Adrenal gland (tissue), 12 donors: ENCODE data around the gene LPIN1. TPM values are rescaled to one million over a fixed set of nuclear protein-coding genes. Genes with fewer than 3 reads are reported as not detected.

Experiments used
- DNase-seq, 7 donors: peaks; one replicate each; pipeline ENCODE4 v3.0.0-alpha.2; 2019 to 2020
- H3K27ac ChIP-seq, 5 donors: fragments of 200-600 bp; sonication (generic) in 4 of 5; 1 replicate in 3 of 5; 2 replicates in 2 of 5; pipeline versions ENCODE4 v1.5.1 to v1.8.0; 2016 to 2020; ENCODE audit warnings: mild to moderate bottlenecking in 1 of 5
- H3K27me3 ChIP-seq: fragments of 200-600 bp; 2 replicates; pipeline ENCODE4 v1.8.0; 2021
- H3K36me3 ChIP-seq, 2 donors: fragments of 200-600 bp; replicated peaks in 1 of 2; 1 replicate in 1 of 2; 2 replicates in 1 of 2; pipeline versions ENCODE4 v1.5.1 to v1.8.0; 2018 to 2022
- H3K4me1 ChIP-seq, 2 donors: fragments of 200-600 bp; replicated peaks in 1 of 2; 1 replicate in 1 of 2; 2 replicates in 1 of 2; pipeline versions ENCODE4 v1.5.1 to v1.8.0; 2018 to 2021
- H3K4me3 ChIP-seq, 4 donors: fragments of 200-600 bp; sonication (generic) in 3 of 4; one replicate each; pipeline ENCODE4 v1.5.1; 2016 to 2018
- H3K9me3 ChIP-seq, 3 donors: fragments of 200-600 bp; sonication (generic) in 1 of 3; replicated peaks in 1 of 3; 1 replicate in 2 of 3; 2 replicates in 1 of 3; pipeline versions ENCODE4 v1.5.1 to v1.8.0; 2016 to 2021
- CTCF ChIP-seq, 6 experiments: fragments of 450-650 bp in 4 of 6; fragments of 200-600 bp in 2 of 6; sonication (generic) in 1 of 6; IDR thresholded peaks; 1 replicate in 5 of 6; 2 replicates in 1 of 6; pipeline versions ENCODE4 v1.5.1 to v1.8.0; 2016 to 2021; ENCODE audit warnings: antibody characterized with exemption in 6 of 6, mild to moderate bottlenecking in 2 of 6, moderate library complexity in 1 of 6
- POLR2A ChIP-seq, 2 donors: fragments of 450-650 bp; IDR thresholded peaks; one replicate each; pipeline ENCODE4 v1.6.1; 2017; ENCODE audit warnings: antibody characterized with exemption in 2 of 2, mild to moderate bottlenecking in 2 of 2, moderate library complexity in 1 of 2
- WGBS, 4 donors: extraction: QIAGEN DNeasy Blood & Tissue Kit in 2 of 4; methylation state at CpG; one replicate each; pipeline versions ENCODE4 v1.1.5 to v1.1.7; 2013 to 2017; 5-methylcytosine and 5-hydroxymethylcytosine counted together
- intact Hi-C, 2 donors: fragments of 100-400 bp; cut with DNase I; formaldehyde crosslinking; loops; one replicate each; pipeline versions ENCODE4 v1.14.1 to v1.15.0; 2022 to 2023
- polyA plus RNA-seq, 3 donors: library from polyadenylated mRNA; stranded (reverse); fragments of 200-250 nt in 2 of 3; fragments of 350-450 nt in 1 of 3; fragmentation: Illumina TruSeq in 1 of 3; extraction: RNeasy Lipid Tissue Mini Kit (QIAGEN cat#74804) in 1 of 3; gene quantifications; one replicate each; pipeline ENCODE4 v1.2.3, GENCODE V29; 2013 to 2014
- total RNA-seq, 9 donors: library from RNA; depleted of rRNA in 4 of 9; stranded (reverse); fragments of >200 nt in 4 of 9; fragments of 120-200 nt in 1 of 9; fragmentation: NEBNext Ultra II Directional in 1 of 9; extraction: Animal tissue kit (Norgen Biotek cat#: 25700) in 1 of 9; gene quantifications; one replicate each; pipeline versions ENCODE4 v1.1.0 to v1.2.4, GENCODE V29; 2013 to 2023
- donor health status: healthy with polysubstance abuse.
- donor health status: Bipolar disorder and iron deficiency.
- donor health status: DM: yes; HTN: yes; CAD: no.
- donor health status: DM: no; HTN: no; CAD: no.
- donor health status: DM: no; HTN: no; CAD: no.
- donor health status: DM: yes; HTN: yes; CAD: no.

The LPIN1 gene
- total and polyA plus RNA-seq, 12 donors = 17.0 to 58.5 (median 36.8) TPM

- WGBS, 4 donors = 67 to 80% (median 76%) methylated on average over 7 of the region's 7 CpGs
- H3K27ac ChIP-seq = peak overlapping the region in 1 of 5 donors; percentile 57
These were observed 116.7 kb downstream of the LPIN1 start for GRCh38 chr2:11863103-11863502.

GRCh38 chr2:11863513-11864328, 117.3 kb downstream of the LPIN1 start:
- Histone ChIP-seq H3K4me1 (peaks cover 11 to 14% of the 10 kb centered on the region in 2 donors), H3K36me3 (no peaks in the 10 kb centered on the region), H3K9me3 (no peaks in the 10 kb centered on the region), H3K27ac (peak overlapping the region in 3 of 5 donors; percentile 30 to 58 (median 34)), H3K27me3 (no peaks in the 10 kb centered on the region), H3K4me3 (peak overlapping the region in 1 of 4 donors; percentile 19)
- 6 to 9% (median 8%) methylated on average over 11 to 12 of the region's 12 CpGs for WGBS, 4 donors
- peak; percentile 85 to 95 (median 94) for DNase-seq
- peak; percentile 95 to 99 (median 96) for TF ChIP-seq CTCF (IDR thresholded peaks at IDR 0.05)
- no peak for TF ChIP-seq POLR2A (IDR thresholded peaks at IDR 0.05)
- intact Hi-C loops = loop anchor here (10.0 kb wide), 2 partner anchors 311 to 851 kb away; partner anchors contain the start of gene TRIB2 (in 2 of the 2)

More at GRCh38 chr2:11863103-11863502, 116.7 kb downstream of the LPIN1 start:
- TF ChIP-seq CTCF (IDR thresholded peaks at IDR 0.05) = no peak
- TF ChIP-seq POLR2A (IDR thresholded peaks at IDR 0.05) = no peak
- H3K27me3 ChIP-seq = no peaks in the 10 kb centered on the region
- intact Hi-C loops = loop anchor here (10.0 kb wide), 2 partner anchors 312 to 852 kb away; partner anchors contain the start of gene TRIB2 (in 2 of the 2)
- H3K36me3 ChIP-seq = no peaks in the 10 kb centered on the region
- peaks cover 11 to 14% of the 10 kb centered on the region in 2 donors for H3K4me1 ChIP-seq
- no peaks in the 10 kb centered on the region for H3K9me3 ChIP-seq
- DNase-seq = no peak
- no peak overlapping the region for H3K4me3 ChIP-seq

GRCh38 chr2:11864724-11865123, 118.3 kb downstream of the LPIN1 start:
- H3K4me1 ChIP-seq = peaks cover 11 to 14% of the 10 kb centered on the region in 2 donors
- H3K9me3 ChIP-seq = no peaks in the 10 kb centered on the region
- H3K4me3 ChIP-seq = no peak overlapping the region
- no peaks in the 10 kb centered on the region for H3K27me3 ChIP-seq
- no peak for DNase-seq
- intact Hi-C loops = loop anchor here (10.0 kb wide), 2 partner anchors 310 to 850 kb away; partner anchors contain the start of gene TRIB2 (in 2 of the 2)
- no peaks in the 10 kb centered on the region for H3K36me3 ChIP-seq
- 92 to 97% (median 97%) methylated on average over 8 of the region's 8 CpGs for WGBS, 4 donors
- H3K27ac ChIP-seq = no peak overlapping the region
- TF ChIP-seq POLR2A (IDR thresholded peaks at IDR 0.05) = no peak
- TF ChIP-seq CTCF (IDR thresholded peaks at IDR 0.05) = no peak

GRCh38 chr2:11865378-11865777, 118.9 kb downstream of the LPIN1 start:
- H3K4me3 ChIP-seq = no peak overlapping the region
- intact Hi-C loops = loop anchor here (10.0 kb wide), 2 partner anchors 309 to 849 kb away; partner anchors contain the start of gene TRIB2 (in 2 of the 2)
- H3K27me3 ChIP-seq = no peaks in the 10 kb centered on the region
- 85 to 92% (median 88%) methylated on average over 8 of the region's 8 CpGs for WGBS, 4 donors
- TF ChIP-seq CTCF (IDR thresholded peaks at IDR 0.05) (no peak), POLR2A (IDR thresholded peaks at IDR 0.05) (no peak)
- H3K9me3 ChIP-seq = no peaks in the 10 kb centered on the region
- H3K36me3 ChIP-seq = no peaks in the 10 kb centered on the region
- peaks cover 11 to 14% of the 10 kb centered on the region in 2 donors for H3K4me1 ChIP-seq
- H3K27ac ChIP-seq = no peak overlapping the region
- no peak for DNase-seq
